PFSK-1 (cell line): ENCODE measurements around the gene BICRA.

Experiments used
- FOXP2 ChIP-seq: optimal IDR thresholded peaks from 2 replicates; pipeline ENCODE3; 2011; ENCODE audit warnings: borderline replicate concordance, control low read depth, inconsistent platforms; ENCODE audit not compliant: insufficient read depth; ENCODE audit errors: extremely low read length, extremely low read depth
- POLR2AphosphoS5 ChIP-seq: IDR thresholded peaks from 2 replicates; pipeline ENCODE4 v1.6.1; 2012; ENCODE audit warnings: low read depth, mild to moderate bottlenecking, control low read depth, low read length, moderate library complexity
- SIN3A ChIP-seq: IDR thresholded peaks from 2 replicates; pipeline ENCODE4 v1.6.1; 2012; ENCODE audit warnings: mild to moderate bottlenecking, low read length, moderate library complexity, borderline replicate concordance; ENCODE audit not compliant: insufficient read depth
- TAF1 ChIP-seq: IDR thresholded peaks from 2 replicates; pipeline ENCODE4 v1.6.1; 2012; ENCODE audit warnings: low read length, control low read depth, borderline replicate concordance; ENCODE audit not compliant: insufficient read depth
- TF ChIP-seq, protein P1 (sequence below), 2 experiments: IDR thresholded peaks; 2 replicates each; pipeline versions ENCODE4 v1.6.1 to v1.8.0; 2011 to 2012; ENCODE audit warnings: low read depth in 2 of 2, low read length in 2 of 2, control low read depth in 1 of 2, inconsistent platforms in 1 of 2, mild to moderate bottlenecking in 1 of 2, moderate library complexity in 1 of 2; ENCODE audit not compliant: insufficient read depth in 1 of 2

The BICRA gene

DNA sequence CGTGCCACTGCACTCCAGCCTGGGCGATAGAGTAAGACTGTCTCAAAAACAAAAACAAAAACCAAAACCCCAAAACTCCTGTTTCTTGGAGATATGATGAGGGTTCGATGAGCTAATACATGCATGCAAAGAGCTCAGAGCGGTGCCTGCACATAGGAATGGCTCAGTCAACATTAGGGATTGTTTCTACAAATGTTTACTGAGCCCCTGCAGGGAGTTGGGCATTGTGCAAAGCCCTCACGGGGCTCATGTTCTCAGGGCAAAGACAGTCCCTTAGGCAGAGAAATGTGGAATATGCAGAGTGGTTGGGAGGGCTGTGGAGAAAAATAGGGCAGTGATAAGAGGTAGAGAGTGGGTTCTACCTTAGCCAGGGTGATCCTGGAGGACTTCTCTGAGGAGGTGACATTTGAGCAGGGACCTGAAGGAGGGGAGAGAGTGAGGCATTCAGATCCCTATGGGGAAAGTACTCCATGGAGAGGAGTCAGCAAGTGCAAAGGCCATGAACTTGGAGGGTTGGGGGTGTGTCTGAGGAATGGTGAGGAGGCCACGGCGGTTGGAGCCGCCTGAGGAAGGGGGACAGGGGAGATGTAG, 102.8 kb downstream of the BICRA start:
- TF ChIP-seq TAF1 (no peak), SIN3A (no peak), POLR2AphosphoS5 (no peak), FOXP2 (no peak)
- TF ChIP-seq, protein P1, sequence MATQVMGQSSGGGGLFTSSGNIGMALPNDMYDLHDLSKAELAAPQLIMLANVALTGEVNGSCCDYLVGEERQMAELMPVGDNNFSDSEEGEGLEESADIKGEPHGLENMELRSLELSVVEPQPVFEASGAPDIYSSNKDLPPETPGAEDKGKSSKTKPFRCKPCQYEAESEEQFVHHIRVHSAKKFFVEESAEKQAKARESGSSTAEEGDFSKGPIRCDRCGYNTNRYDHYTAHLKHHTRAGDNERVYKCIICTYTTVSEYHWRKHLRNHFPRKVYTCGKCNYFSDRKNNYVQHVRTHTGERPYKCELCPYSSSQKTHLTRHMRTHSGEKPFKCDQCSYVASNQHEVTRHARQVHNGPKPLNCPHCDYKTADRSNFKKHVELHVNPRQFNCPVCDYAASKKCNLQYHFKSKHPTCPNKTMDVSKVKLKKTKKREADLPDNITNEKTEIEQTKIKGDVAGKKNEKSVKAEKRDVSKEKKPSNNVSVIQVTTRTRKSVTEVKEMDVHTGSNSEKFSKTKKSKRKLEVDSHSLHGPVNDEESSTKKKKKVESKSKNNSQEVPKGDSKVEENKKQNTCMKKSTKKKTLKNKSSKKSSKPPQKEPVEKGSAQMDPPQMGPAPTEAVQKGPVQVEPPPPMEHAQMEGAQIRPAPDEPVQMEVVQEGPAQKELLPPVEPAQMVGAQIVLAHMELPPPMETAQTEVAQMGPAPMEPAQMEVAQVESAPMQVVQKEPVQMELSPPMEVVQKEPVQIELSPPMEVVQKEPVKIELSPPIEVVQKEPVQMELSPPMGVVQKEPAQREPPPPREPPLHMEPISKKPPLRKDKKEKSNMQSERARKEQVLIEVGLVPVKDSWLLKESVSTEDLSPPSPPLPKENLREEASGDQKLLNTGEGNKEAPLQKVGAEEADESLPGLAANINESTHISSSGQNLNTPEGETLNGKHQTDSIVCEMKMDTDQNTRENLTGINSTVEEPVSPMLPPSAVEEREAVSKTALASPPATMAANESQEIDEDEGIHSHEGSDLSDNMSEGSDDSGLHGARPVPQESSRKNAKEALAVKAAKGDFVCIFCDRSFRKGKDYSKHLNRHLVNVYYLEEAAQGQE (IDR thresholded peaks at IDR 0.05; ENCODE audit: insufficient read depth in 1 of 2, low read depth in 2 of 2, low read length in 2 of 2): no peak

DNA sequence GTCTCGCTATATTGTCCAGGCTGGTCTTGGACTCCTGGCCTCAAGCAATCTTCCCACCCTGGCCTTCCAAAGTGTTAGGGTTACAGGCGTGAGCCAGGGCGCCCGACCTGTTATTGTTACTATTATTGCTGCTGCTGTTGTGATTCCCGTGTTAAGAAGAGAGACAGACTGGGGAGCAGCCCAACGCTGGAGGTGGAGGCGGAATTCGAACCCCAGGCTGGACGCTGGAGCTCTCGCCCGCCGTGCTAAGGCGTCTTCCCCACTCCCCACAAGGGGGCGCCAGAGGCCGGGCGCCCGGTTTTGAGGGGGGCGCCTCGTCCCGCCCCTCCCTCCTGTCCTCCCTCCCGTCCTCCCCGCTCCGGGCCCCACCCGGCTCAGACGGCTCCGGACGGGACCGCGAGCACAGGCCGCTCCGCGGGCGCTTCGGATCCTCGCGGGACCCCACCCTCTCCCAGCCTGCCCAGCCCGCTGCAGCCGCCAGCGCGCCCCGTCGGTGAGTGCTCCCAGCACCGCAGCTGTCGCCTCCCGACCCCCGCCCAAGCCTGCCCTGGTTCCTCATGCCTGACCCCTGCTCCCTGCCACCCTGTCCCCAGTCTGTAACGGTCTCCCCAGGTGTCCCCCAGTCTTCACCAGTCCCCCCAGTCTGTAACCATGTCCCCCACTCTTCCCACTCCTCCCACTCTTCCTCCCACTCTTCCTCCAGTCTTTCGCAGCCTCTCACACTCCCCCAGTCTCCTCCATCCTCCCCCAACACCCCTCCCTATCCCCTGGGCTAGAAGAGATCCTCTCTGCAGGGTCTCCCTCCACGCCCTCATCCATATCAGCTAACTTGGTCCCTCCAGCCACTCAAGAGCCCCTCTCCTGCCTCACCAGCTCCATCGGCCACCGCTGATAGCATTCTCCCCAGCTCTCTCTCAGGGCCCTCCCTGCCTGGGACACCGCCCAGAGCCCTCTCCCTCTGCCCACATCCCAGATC, 104.4 kb downstream of the BICRA start, which contains the start of gene EHD2:
Gene EHD2, plus strand, starts transcription at position 377 of the 976 bp plus-strand sequence. CDS start 3,191 bp downstream, outside the sequence.
- peak; percentile 58; the same call in 1 of the 2 replicates for TF ChIP-seq TAF1
- TF ChIP-seq POLR2AphosphoS5: peak; percentile 75
- TF ChIP-seq, protein P1 (IDR thresholded peaks at IDR 0.05; ENCODE audit: insufficient read depth in 1 of 2, low read depth in 2 of 2, low read length in 2 of 2): no peak
- peak; percentile 69 for TF ChIP-seq FOXP2

- TF ChIP-seq, protein P1 (IDR thresholded peaks at IDR 0.05; ENCODE audit: insufficient read depth in 1 of 2, low read depth in 2 of 2, low read length in 2 of 2): no peak
- TF ChIP-seq SIN3A (no peak), TAF1 (no peak), POLR2AphosphoS5 (no peak), FOXP2 (no peak)
Observed at GRCh38 chr19:47714339-47714738, 105.4 kb downstream of the BICRA start.

GRCh38 chr19:47716270-47716937, 107.5 kb downstream of the BICRA start:
- TF ChIP-seq FOXP2 (no peak), SIN3A (no peak), TAF1 (no peak), POLR2AphosphoS5 (no peak)
- TF ChIP-seq, protein P1 (IDR thresholded peaks at IDR 0.05; ENCODE audit: insufficient read depth in 1 of 2, low read depth in 2 of 2, low read length in 2 of 2): no peak
